ENCODE data around the gene RREB1. TPM values are rescaled to one million over a fixed set of nuclear protein-coding genes. Genes with fewer than 3 reads are reported as not detected.

RREB1 gene
- total RNA-seq, 4 donors from 2014 or later = 56.2 to 102 (median 62.6) TPM

DNA sequence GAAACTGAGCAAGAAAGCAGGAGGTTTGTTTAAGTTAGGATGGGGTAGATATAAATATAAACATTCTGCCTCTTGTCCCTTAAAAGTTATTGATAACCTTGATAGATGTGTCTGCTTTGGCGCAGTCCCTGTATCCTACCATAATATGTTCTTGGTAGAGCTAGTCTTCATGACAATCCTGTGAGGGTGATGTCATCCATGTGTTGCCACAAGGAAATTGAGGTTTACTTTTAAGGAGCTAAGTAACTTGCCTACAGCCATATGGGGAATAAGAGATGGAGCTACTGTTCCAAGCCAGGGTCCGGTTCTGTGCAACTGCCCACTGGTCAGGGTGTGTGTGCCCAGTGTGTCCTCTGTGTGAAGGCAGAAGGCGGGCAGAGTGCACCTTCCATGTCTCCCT, 126.8 kb downstream of the RREB1 start:
- no peak overlapping the region for H3K4me3 ChIP-seq
- H3K4me1 ChIP-seq = peaks cover 27% of the 10 kb centered on the region
- 93% methylated on average over 3 of the region's 3 CpGs for WGBS
- H3K9me3 ChIP-seq = no peaks in the 10 kb centered on the region
- H3K36me3 ChIP-seq = peaks cover 39% of the 10 kb centered on the region
- DNase-seq (ENCODE audit: low spot score in 2 of 2) = peak in 1 of 2 donors; percentile 42
- no peaks in the 10 kb centered on the region for H3K27me3 ChIP-seq
- TF ChIP-seq, protein P1, sequence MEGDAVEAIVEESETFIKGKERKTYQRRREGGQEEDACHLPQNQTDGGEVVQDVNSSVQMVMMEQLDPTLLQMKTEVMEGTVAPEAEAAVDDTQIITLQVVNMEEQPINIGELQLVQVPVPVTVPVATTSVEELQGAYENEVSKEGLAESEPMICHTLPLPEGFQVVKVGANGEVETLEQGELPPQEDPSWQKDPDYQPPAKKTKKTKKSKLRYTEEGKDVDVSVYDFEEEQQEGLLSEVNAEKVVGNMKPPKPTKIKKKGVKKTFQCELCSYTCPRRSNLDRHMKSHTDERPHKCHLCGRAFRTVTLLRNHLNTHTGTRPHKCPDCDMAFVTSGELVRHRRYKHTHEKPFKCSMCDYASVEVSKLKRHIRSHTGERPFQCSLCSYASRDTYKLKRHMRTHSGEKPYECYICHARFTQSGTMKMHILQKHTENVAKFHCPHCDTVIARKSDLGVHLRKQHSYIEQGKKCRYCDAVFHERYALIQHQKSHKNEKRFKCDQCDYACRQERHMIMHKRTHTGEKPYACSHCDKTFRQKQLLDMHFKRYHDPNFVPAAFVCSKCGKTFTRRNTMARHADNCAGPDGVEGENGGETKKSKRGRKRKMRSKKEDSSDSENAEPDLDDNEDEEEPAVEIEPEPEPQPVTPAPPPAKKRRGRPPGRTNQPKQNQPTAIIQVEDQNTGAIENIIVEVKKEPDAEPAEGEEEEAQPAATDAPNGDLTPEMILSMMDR (IDR thresholded peaks at IDR 0.05) = no peak
- TF ChIP-seq EP300 (IDR thresholded peaks at IDR 0.05) (no peak), POLR2AphosphoS5 (IDR thresholded peaks at IDR 0.05) (no peak), POLR2A (IDR thresholded peaks at IDR 0.05) (no peak)
- H3K27ac ChIP-seq = no peak overlapping the region

DNA sequence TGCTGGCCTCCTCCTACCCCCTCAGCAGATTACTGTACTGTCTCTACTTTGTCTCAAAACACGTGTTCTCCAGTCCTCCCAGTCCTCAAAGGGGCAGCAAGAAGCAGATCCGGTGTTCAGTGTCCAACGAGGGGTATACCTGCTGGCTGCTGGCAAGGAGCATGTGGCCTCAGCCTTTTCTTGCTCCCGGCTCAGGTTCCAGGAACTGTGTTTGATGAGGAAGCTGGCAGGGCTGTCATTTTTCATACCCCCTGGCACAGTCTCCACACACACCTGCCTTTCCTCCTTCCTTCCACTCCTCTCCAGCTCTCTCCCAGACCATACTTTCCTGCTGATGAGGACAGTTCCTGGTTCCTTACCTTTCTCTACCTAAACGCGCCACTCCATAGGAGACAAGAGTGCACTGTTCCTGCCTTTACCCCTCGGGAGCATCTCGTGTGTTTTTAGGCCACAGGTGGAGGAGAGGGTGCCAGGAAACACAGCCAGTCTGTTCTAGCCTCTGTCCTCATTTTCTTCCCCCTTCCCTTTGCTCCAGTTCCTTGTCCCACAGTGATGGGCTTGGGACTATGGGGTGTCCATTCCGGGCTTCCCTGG, 128.0 kb downstream of the RREB1 start:
- TF ChIP-seq, protein P1 (IDR thresholded peaks at IDR 0.05) = no peak
- TF ChIP-seq EP300 (IDR thresholded peaks at IDR 0.05) = no peak
- TF ChIP-seq POLR2AphosphoS5 (IDR thresholded peaks at IDR 0.05) = no peak
- no peak for TF ChIP-seq POLR2A (IDR thresholded peaks at IDR 0.05)
- peak overlapping the region; percentile 67 for H3K27ac ChIP-seq
- H3K4me3 ChIP-seq = no peak overlapping the region
- peak in 1 of 2 donors; percentile 66 for DNase-seq (ENCODE audit: low spot score in 2 of 2)
- H3K9me3 ChIP-seq = no peaks in the 10 kb centered on the region
- H3K4me1 ChIP-seq = peaks cover 27% of the 10 kb centered on the region
- H3K36me3 ChIP-seq = peaks cover 37% of the 10 kb centered on the region
- no peaks in the 10 kb centered on the region for H3K27me3 ChIP-seq
- WGBS = 42% methylated on average over 9 of the region's 9 CpGs

DNA sequence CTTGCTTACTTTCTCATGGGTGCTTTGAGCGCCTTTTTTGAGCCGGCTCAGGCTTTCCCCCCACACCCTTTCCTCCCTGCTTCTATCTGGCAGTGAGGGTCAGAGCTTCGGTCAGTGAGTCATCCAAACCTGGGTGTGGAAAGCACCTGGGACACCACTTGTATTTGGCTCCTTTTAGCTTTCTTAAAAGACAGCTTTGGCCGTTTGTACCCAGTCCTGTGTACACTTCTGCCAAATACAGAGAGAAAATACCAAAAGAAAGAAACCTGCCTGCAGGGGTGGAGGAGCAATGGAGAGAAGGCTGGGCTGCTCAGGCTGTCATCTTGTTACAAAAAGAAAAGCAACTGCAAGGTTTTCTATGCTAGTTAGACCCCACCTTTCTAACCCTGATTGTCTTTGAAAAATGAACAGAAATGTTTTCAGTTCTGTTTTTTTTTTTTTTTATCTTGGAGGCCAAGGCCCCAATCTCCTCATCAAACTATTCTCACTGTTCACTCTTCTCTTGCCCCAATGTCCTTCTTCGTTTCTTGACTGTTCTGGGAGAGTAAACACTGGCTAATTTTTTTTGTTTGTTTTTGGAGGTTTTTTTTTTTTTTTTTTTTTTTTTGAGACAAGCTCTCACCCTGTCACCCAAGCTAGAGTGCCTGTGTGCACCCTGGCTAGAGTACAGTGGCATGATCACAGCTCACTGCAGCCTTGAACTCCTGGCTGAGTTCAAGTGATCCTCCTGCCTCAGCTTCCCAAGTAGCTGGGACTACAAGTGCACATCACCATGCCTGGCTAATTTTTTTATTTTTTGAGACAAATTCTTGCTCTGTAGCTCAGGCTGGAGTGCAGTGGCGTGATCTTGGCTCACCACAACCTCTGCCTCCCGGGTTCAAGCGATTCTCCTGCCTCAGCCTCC, 128.8 kb downstream of the RREB1 start:
- H3K27ac ChIP-seq = peak overlapping the region; percentile 67
- H3K4me3 ChIP-seq = no peak overlapping the region
- H3K9me3 ChIP-seq = no peaks in the 10 kb centered on the region
- peak in 1 of 2 donors; percentile 16 for DNase-seq (ENCODE audit: low spot score in 2 of 2)
- TF ChIP-seq POLR2AphosphoS5 (IDR thresholded peaks at IDR 0.05) (no peak), POLR2A (IDR thresholded peaks at IDR 0.05) (no peak), EP300 (IDR thresholded peaks at IDR 0.05) (no peak)
- TF ChIP-seq, protein P1 (IDR thresholded peaks at IDR 0.05) = no peak
- WGBS = 52% methylated on average over 8 of the region's 8 CpGs
- no peaks in the 10 kb centered on the region for H3K27me3 ChIP-seq
- H3K36me3 ChIP-seq = peaks cover 37% of the 10 kb centered on the region
- peaks cover 27% of the 10 kb centered on the region for H3K4me1 ChIP-seq

DNA sequence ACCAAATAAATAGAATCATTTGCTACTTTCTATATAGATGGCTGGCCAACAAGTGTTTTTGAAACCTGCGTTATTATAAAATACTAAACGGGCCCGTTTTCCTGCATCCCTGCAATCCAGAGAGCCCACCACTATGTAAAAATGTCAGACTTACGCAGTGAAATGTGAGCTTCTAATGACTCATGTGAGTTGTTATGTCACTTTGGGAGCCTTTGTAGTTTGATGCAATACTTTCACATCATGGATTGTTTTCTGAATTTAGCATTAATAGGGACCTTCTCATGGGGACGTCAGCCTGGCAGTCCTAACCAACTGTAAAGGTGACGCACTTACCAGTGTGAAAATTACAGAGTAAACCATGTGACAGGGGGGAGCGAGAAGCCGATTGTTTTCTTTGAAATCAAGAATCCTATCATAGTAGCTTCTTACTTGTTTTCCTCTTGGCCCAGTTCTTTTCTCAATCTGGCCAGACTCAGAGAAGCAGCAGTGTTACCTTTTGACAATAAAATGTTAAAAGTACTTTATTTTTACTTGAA, 130.0 kb downstream of the RREB1 start:
- TF ChIP-seq POLR2AphosphoS5 (IDR thresholded peaks at IDR 0.05) = no peak
- TF ChIP-seq, protein P1 (IDR thresholded peaks at IDR 0.05) = no peak
- TF ChIP-seq POLR2A (IDR thresholded peaks at IDR 0.05) = no peak
- TF ChIP-seq EP300 (IDR thresholded peaks at IDR 0.05) = no peak
- DNase-seq (ENCODE audit: low spot score in 2 of 2) = peak in 1 of 2 donors; percentile 11
- Histone ChIP-seq H3K9me3 (no peaks in the 10 kb centered on the region), H3K4me1 (peaks cover 37% of the 10 kb centered on the region), H3K27me3 (no peaks in the 10 kb centered on the region), H3K27ac (no peak overlapping the region), H3K36me3 (peaks cover 33% of the 10 kb centered on the region), H3K4me3 (no peak overlapping the region)
- 91% methylated on average over 8 of the region's 8 CpGs for WGBS

GRCh38 chr6:7238526-7238899, 130.8 kb downstream of the RREB1 start:
- H3K27me3 ChIP-seq = no peaks in the 10 kb centered on the region

More at GRCh38 chr6:7238526-7238899, 130.8 kb downstream of the RREB1 start:
- Histone ChIP-seq H3K4me1 (peaks cover 45% of the 10 kb centered on the region), H3K4me3 (no peak overlapping the region), H3K27ac (no peak overlapping the region), H3K36me3 (peaks cover 32% of the 10 kb centered on the region), H3K9me3 (no peaks in the 10 kb centered on the region)
- 91% methylated on average over 5 of the region's 5 CpGs for WGBS
- TF ChIP-seq POLR2AphosphoS5 (IDR thresholded peaks at IDR 0.05) = no peak
- no peak for TF ChIP-seq EP300 (IDR thresholded peaks at IDR 0.05)
- TF ChIP-seq POLR2A (IDR thresholded peaks at IDR 0.05) = no peak
- TF ChIP-seq, protein P1 (IDR thresholded peaks at IDR 0.05) = no peak
- DNase-seq (ENCODE audit: low spot score in 2 of 2) = no peak

Data from suprapubic skin (tissue), 4 donors.